Measurements from ENCODE around the gene ADAMTS13. TPM values are rescaled to one million over a fixed set of nuclear protein-coding genes. Genes with fewer than 3 reads are reported as not detected.

Gene ADAMTS13
- total RNA-seq, 4 donors from 2014 or later: 1.8 to 4.9 (median 3.8) TPM; not detected in 1

- Histone ChIP-seq H3K27ac (no peak overlapping the region), H3K27me3 (no peaks in the 10 kb centered on the region), H3K4me3 (no peak overlapping the region), H3K9me3 (no peaks in the 10 kb centered on the region), H3K4me1 (no peaks in the 10 kb centered on the region), H3K36me3 (no peaks in the 10 kb centered on the region)
- TF ChIP-seq POLR2A (IDR thresholded peaks at IDR 0.05): no peak
- no peak for TF ChIP-seq CTCF (IDR thresholded peaks at IDR 0.05)
- no peak for DNase-seq
- intact Hi-C loops (cut with DNase I; ENCODE audit: low total_unique reads): no loop called here
These were observed 71.8 kb downstream of the ADAMTS13 start for GRCh38 chr9:133493845-133494540.

GRCh38 chr9:133494636-133495326 lies 72.6 kb downstream of the ADAMTS13 start:
- intact Hi-C loops (cut with DNase I; ENCODE audit: low total_unique reads): no loop called here
- Histone ChIP-seq H3K4me3 (no peak overlapping the region), H3K27me3 (no peaks in the 10 kb centered on the region), H3K9me3 (no peaks in the 10 kb centered on the region), H3K27ac (no peak overlapping the region), H3K4me1 (no peaks in the 10 kb centered on the region), H3K36me3 (no peaks in the 10 kb centered on the region)
- TF ChIP-seq CTCF (IDR thresholded peaks at IDR 0.05) (no peak), POLR2A (IDR thresholded peaks at IDR 0.05) (no peak)
- DNase-seq: no peak

- H3K27me3 ChIP-seq: no peaks in the 10 kb centered on the region
These were observed 73.4 kb downstream of the ADAMTS13 start for GRCh38 chr9:133495327-133496293.

More at GRCh38 chr9:133495327-133496293, 73.4 kb downstream of the ADAMTS13 start:
- H3K36me3 ChIP-seq: no peaks in the 10 kb centered on the region
- intact Hi-C loops (cut with DNase I; ENCODE audit: low total_unique reads): no loop called here
- no peak overlapping the region for H3K4me3 ChIP-seq
- no peak overlapping the region for H3K27ac ChIP-seq
- H3K9me3 ChIP-seq: no peaks in the 10 kb centered on the region
- DNase-seq: no peak
- no peak for TF ChIP-seq POLR2A (IDR thresholded peaks at IDR 0.05)
- TF ChIP-seq CTCF (IDR thresholded peaks at IDR 0.05): no peak
- H3K4me1 ChIP-seq: no peaks in the 10 kb centered on the region
